LNCAP (cell line): ENCODE data around the gene ADGRA1.

Source experiments
- TF ChIP-seq, protein P1 (sequence below): fragments of 450-650 bp; IDR thresholded peaks from 2 replicates; pipeline ENCODE4 v1.5.1; 2017; ENCODE audit warnings: mild to moderate bottlenecking

The ADGRA1 gene

DNA sequence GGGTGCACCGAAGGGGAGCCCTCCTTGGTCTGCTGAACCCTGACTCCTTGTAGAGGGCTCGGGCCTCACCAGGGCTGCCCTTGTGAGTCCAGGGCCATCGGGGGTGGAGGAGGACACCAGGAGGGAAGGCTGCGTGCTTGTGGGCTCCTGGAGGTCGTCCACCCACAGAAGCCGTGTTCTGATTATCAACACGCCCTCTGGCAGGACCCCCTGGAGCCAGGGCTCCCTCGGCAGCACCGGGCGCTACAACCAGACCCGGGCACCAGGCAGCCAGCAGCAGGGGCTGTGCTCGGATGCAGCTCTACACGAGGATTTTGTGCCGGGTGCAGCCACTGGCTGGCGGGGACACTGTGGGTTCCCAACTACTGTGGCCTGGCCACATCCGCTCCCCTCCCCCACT, 6.1 kb upstream of the ADGRA1 start:
- TF ChIP-seq, protein P1, sequence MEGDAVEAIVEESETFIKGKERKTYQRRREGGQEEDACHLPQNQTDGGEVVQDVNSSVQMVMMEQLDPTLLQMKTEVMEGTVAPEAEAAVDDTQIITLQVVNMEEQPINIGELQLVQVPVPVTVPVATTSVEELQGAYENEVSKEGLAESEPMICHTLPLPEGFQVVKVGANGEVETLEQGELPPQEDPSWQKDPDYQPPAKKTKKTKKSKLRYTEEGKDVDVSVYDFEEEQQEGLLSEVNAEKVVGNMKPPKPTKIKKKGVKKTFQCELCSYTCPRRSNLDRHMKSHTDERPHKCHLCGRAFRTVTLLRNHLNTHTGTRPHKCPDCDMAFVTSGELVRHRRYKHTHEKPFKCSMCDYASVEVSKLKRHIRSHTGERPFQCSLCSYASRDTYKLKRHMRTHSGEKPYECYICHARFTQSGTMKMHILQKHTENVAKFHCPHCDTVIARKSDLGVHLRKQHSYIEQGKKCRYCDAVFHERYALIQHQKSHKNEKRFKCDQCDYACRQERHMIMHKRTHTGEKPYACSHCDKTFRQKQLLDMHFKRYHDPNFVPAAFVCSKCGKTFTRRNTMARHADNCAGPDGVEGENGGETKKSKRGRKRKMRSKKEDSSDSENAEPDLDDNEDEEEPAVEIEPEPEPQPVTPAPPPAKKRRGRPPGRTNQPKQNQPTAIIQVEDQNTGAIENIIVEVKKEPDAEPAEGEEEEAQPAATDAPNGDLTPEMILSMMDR = no peak

DNA sequence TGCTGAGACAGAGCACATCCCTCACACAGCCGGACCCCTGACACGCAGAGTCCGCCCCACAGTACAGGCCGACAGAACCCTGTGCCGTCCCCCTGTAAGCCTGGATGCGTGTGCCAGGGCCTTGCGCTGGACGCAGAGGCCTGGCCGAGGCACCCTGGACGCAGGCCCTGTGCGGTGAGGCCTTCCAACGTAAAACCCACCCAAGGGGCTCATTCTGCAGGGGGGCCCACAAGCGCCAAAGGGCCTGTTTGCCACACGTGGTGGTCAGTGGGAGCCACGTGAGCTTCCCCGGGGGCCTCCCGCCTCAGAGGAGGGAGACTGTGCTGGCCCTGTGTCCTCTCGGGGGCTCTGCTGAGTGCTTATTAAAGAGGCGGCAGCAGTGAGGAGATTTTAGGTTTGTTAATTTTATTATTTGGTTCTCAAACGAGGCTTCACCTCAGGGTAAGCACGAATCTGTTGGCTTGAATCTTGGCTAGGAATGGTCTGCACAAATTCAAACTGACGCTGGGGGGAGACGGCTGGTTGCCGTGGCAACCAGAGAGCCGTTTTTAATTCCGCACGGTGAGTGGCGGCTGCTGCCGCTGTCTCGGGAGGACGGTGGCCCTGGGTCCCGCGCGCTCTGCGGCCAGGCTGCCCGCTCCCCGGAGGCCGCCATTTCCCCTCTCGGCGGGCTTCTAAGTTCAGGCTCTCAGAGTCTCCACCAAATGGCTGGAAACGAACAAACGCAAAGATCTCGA, 4.9 kb upstream of the ADGRA1 start:
- TF ChIP-seq, protein P1 = no peak

DNA sequence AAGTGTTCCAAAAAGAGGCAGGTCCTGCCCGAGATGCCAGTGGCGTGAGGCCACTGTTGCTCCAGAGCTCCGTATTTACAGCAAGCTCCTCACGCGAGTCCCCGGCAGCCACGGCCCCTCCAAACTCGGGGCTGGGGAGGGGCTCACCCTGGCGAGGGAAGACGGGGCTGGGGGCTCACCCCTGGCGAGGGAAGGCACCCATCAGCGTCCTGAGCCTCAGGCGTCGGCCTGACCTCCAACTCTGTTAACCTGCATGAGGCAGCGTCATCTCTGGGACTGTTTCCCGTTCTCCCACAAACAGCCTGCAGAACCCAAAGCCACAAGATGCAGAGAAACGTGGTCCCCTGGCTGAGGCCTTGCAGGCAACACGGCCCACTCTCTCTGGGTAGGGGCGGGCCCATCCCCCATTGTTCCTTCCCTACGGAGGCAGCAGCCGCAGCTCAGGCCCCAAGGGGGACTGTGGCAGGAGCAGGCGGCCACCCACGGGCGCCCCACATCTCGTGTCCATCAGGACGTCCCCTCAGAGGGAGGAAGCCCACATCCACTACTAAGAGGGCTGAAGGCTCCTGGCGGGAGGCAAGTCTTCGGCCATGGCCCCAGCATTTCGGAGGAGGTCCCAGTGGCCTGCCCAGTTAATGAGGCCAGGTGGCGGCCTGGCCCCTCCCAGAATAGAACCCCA, 4.2 kb upstream of the ADGRA1 start:
- TF ChIP-seq, protein P1 = no peak

DNA sequence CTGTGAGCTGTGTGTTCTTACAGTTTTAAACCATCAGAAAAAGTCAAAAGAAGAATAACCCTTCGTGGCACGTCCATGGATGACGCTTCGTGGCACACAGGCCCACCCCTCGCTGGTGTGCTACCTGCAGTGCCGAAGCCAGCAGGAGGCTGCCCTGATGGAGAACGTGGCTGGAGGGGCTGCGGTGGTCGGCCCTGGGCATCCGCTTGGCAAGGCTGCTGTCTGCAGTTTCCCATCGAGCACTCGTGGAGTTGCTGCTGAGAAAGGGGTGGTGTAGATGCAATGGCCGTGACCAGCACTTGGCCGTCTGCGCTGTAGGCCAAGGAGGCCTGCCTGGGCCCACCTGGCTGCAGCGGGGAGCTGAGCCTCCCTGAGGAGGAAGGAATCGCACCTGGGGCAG, 3.2 kb upstream of the ADGRA1 start:
- TF ChIP-seq, protein P1 = no peak

DNA sequence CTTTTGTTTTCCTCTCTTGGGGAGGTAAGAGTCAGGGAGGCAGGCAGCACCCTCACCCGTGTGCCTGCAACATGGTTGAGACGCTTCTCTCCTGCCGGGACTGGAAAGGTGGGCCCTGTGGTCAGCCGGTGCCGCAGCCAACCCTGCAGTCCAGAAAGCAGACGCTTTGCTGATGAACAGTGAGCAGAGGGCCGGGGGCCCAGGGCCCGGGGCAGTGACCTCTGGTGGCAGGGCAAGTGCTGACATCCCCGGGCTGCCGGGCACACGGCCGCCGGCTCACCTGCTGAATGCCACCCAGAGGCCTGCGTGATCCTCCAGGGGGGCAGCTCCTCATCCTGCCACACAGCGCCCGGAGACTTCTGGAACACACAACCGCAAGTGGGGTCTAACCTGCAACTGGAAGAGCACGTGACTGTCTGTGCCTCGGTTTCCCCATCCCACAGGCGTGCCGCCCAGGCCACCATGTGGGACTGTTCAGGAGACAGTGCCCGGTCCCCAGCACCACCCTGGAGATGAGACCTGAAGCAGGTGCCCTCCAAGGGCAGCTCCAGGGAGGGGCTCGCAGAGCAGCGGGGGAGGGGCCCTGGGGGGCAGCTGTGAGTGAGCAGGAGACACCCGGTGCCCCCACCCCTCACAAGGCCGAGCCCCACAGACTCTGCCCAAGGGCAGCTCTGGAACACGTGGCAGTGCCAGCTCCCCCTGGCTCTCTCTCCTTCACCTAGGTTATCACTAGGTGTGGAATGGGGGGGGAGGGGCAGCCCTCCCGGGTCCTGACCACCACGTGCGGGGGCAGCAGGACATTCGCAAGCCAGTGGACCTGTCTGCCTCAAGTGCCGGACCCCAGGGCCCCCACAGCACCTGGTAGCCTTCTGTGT, 2.2 kb upstream of the ADGRA1 start:
- TF ChIP-seq, protein P1 = peak; percentile 13; the same call in 1 of the 2 replicates

DNA sequence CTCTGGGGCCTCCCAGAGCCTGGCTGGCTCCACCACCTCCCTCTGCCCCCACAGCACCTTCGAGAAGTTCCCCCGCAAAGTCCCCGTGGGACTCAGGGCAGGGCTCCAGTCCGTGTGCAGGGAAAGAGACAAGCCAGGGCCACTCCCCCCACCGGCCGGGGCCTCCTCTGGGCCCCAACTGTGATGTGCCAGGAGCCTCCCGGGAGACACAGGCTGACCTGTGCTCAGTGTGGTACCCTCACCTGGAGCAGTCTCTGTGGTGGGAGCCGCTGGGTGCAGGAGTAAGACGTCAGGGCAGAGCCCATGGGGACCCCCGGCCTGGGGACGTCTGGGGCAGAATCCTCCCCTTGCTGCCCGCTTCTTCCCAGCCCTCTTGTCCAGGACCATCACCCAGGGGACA, 1.5 kb upstream of the ADGRA1 start:
- TF ChIP-seq, protein P1 = no peak

DNA sequence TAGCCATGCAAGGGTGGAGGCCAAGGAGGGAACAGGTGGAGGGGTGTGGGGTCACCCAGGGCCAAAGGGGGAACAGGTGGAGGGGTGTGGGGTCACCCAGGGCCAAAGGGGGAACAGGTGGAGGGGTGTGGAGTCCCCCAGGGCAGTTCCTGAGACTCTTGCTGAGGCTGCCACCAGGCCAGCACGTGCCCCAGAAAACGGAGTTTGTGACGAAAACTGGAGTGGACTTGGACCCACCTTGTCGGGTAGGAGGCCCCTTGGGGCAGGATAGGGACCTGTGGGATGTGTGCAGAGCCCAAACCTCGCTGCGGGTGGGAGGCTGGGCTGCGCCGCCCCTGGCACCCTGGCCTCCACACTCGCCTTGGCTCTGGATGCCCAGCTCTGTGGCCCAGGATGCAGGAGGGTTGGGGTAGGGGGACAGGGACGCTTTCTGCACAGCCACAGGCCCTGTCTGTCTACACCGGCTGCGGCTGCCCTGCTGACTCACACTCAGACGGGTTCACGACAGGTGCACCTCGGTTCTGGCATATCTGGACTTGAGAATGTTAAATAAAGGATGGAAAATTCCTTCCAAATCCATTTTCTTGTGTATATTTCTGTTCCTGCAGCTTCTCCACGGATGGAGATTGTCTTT, 562 bp upstream of the ADGRA1 start:
- TF ChIP-seq, protein P1 = no peak
